ENCODE data around the gene CTNNA1.

The CTNNA1 gene

GRCh38 chr5:138829341-138829740, 76.1 kb downstream of the CTNNA1 start (continued):
- TF ChIP-seq PATZ1 (CRISPR knock-in tag; IDR thresholded peaks at IDR 0.05; ENCODE audit: borderline replicate concordance) (no peak), ISL1 (CRISPR knock-in tag; IDR thresholded peaks at IDR 0.05) (no peak)

- no peak; the same call in 2 of the 3 replicates for ATAC-seq
- no peak for TF ChIP-seq BACH2 (CRISPR knock-in tag; IDR thresholded peaks at IDR 0.05; ENCODE audit: borderline replicate concordance)
- no peak for TF ChIP-seq ZFP30 (CRISPR knock-in tag; IDR thresholded peaks at IDR 0.05)
- TF ChIP-seq RARB (CRISPR knock-in tag; IDR thresholded peaks at IDR 0.05), result no peak
- TF ChIP-seq, protein P1, sequence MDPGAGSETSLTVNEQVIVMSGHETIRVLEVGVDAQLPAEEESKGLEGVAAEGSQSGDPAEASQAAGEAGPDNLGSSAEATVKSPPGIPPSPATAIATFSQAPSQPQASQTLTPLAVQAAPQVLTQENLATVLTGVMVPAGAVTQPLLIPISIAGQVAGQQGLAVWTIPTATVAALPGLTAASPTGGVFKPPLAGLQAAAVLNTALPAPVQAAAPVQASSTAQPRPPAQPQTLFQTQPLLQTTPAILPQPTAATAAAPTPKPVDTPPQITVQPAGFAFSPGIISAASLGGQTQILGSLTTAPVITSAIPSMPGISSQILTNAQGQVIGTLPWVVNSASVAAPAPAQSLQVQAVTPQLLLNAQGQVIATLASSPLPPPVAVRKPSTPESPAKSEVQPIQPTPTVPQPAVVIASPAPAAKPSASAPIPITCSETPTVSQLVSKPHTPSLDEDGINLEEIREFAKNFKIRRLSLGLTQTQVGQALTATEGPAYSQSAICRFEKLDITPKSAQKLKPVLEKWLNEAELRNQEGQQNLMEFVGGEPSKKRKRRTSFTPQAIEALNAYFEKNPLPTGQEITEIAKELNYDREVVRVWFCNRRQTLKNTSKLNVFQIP (CRISPR knock-in tag; IDR thresholded peaks at IDR 0.05; ENCODE audit: borderline replicate concordance, low read depth), result no peak
- TF ChIP-seq, protein P2, sequence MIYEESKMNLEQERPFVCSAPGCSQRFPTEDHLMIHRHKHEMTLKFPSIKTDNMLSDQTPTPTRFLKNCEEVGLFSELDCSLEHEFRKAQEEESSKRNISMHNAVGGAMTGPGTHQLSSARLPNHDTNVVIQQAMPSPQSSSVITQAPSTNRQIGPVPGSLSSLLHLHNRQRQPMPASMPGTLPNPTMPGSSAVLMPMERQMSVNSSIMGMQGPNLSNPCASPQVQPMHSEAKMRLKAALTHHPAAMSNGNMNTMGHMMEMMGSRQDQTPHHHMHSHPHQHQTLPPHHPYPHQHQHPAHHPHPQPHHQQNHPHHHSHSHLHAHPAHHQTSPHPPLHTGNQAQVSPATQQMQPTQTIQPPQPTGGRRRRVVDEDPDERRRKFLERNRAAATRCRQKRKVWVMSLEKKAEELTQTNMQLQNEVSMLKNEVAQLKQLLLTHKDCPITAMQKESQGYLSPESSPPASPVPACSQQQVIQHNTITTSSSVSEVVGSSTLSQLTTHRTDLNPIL (CRISPR knock-in tag; IDR thresholded peaks at IDR 0.05; ENCODE audit: low read depth), result no peak
Measured at GRCh38 chr5:138831703-138832102, 78.5 kb downstream of the CTNNA1 start.

DNA sequence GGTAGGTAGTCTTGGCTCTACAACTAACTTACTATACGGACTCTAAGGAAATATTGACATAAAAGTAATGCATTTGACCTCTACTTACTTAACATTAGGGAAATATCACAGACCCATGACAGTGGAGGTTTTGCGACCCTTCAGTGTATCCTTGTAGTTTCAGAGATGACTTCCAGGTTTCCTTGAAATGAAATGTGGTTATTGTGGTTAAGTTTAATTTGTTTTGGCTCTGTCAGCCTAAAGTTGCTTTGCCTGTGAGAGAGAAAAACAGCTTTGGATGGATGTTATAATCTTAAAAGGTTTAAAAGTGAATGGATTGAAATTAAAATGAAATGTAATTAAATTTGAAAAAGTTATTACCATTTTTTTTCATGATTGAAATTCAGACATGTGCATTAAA, 79.0 kb downstream of the CTNNA1 start:
- peak; percentile 33 for ATAC-seq
- TF ChIP-seq GLIS3 (CRISPR knock-in tag; IDR thresholded peaks at IDR 0.05) (no peak), ISL1 (CRISPR knock-in tag; IDR thresholded peaks at IDR 0.05) (peak; percentile 90), ZC3H10 (CRISPR knock-in tag; IDR thresholded peaks at IDR 0.05) (0 out of 2 replicates have a peak, but pooled peaks have one; percentile 48), OSR1 (CRISPR knock-in tag; IDR thresholded peaks at IDR 0.05) (no peak)

GRCh38 chr5:138833080-138833479, 79.9 kb downstream of the CTNNA1 start:
- no peak for ATAC-seq
- TF ChIP-seq ZFP30 (CRISPR knock-in tag; IDR thresholded peaks at IDR 0.05) (no peak), SNAI2 (CRISPR knock-in tag; IDR thresholded peaks at IDR 0.05) (no peak), TCF4 (CRISPR knock-in tag; IDR thresholded peaks at IDR 0.05; ENCODE audit: borderline replicate concordance) (no peak), TSHZ2 (CRISPR knock-in tag; IDR thresholded peaks at IDR 0.05) (no peak), ZNF565 (CRISPR knock-in tag; conservative IDR thresholded peaks at IDR 0.05; ENCODE audit: low read depth) (no peak), CSRNP3 (CRISPR knock-in tag; IDR thresholded peaks at IDR 0.05) (no peak), OSR1 (CRISPR knock-in tag; IDR thresholded peaks at IDR 0.05) (no peak), ZC3H10 (CRISPR knock-in tag; IDR thresholded peaks at IDR 0.05) (no peak), ARNTL (CRISPR knock-in tag; IDR thresholded peaks at IDR 0.05; ENCODE audit: borderline replicate concordance, low read depth) (no peak), BACH2 (CRISPR knock-in tag; IDR thresholded peaks at IDR 0.05; ENCODE audit: borderline replicate concordance) (no peak)

All from SK-N-SH treated with all-trans-retinoic acid at 6 μM for 48 hours (cell line).